Measurements from ENCODE around the gene TEX44. TPM values are rescaled to one million over a fixed set of nuclear protein-coding genes. Genes with fewer than 3 reads are reported as not detected.
A peak's percentile ranks its signal among the peaks of the same experiment; 100 is the strongest.

Gene TEX44
- total and polyA plus RNA-seq, 9 of the 15 experiments (the other 6 are each of a cell fraction or from before 2014, with no cell fraction given) = not detected

DNA sequence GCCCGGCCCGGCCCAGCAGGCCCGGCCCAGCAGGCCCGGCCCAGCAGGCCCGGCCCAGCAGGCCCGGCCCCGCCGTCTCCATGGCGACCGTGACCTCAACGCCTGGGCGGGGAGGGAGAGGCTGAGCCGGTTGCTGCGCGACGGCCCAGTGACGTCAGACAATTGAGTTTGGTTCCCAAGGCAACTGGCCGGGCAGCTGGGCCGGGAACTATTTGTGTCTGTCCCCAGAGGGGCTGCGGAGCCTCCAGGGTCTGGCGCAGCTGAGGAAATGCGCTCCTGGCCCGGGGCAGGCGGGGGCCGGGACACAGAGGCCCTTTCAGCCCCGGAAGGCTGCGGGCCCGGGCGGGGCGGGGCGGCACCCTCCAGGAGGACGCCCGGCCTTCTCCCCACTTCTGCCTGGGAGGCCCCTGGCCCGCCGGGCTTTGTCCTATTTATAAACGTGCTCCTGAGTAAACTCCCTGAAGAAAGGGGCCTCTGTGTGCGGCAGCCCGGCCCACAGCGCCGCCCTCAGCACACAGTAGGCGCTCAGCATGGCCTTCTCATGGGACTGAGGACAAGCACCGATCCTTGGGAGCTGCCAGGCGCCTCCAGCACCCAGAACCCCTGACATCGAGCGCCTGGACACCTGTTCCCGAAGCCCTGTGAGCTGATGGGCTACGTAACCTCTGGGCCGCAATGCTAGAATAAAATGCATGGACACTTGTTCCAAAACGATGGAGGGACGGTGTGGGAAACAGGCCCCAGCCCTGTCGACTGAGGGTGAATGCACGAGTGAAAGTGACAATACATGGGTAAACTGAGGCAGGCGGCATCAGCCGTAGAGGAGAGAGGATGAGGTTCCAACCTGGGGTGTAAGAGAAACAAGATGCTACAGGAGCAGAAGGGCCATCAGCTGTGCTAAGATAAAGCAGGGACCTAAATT lies 12.3 kb downstream of the TEX44 start (continued):
- TF ChIP-seq ZBTB7A (IDR thresholded peaks at IDR 0.05; ENCODE audit: borderline replicate concordance, control insufficient read depth, low read depth, low read length) (peak; percentile 28; the same call in 1 of the 2 replicates), RFX1 (IDR thresholded peaks at IDR 0.05) (peak; percentile 96), ZFX (CRISPR knock-in tag; IDR thresholded peaks at IDR 0.05) (peak; percentile 68; the same call in 1 of the 2 replicates), POLR2G (IDR thresholded peaks at IDR 0.05; ENCODE audit: low read depth, low read length) (peak; percentile 37), BMI1 (IDR thresholded peaks at IDR 0.05; ENCODE audit: low read length) (peak; percentile 90), CREB1 (IDR thresholded peaks at IDR 0.05) (peak; percentile 59), CREB1 (CRISPR knock-in tag; IDR thresholded peaks at IDR 0.05) (peak; percentile 85), JUND (IDR thresholded peaks at IDR 0.05; ENCODE audit: borderline replicate concordance, low read depth, low read length) (peak; percentile 74), JUND (tag; IDR thresholded peaks at IDR 0.05; ENCODE audit: borderline replicate concordance, low read depth, low read length) (no peak; the same call in 2 of the 3 replicates), ATF1 (CRISPR knock-in tag; IDR thresholded peaks at IDR 0.05) (no peak), ATF1 (tag; IDR thresholded peaks at IDR 0.05) (peak; percentile 94), NEUROD1 (IDR thresholded peaks at IDR 0.05; ENCODE audit: borderline replicate concordance, low read depth, low read length, partially characterized antibody) (peak; percentile 77), RCOR1 (IDR thresholded peaks at IDR 0.05; ENCODE audit: borderline replicate concordance in 1 of 2, low read depth in 2 of 2, low read length in 2 of 2) (peak in 1 of 2 experiments; percentile 15; a peak in 1 of 4 replicates), RBM22 (IDR thresholded peaks at IDR 0.05; ENCODE audit: low read depth, low read length, poor library complexity, severe bottlenecking) (peak; percentile 98), RBFOX2 (IDR thresholded peaks at IDR 0.05; ENCODE audit: low read depth, low read length) (0 out of 2 replicates have a peak, but pooled peaks have one; percentile 10), CSDE1 (IDR thresholded peaks at IDR 0.05) (peak in 1 of 2 experiments; percentile 94; a peak in 2 of 4 replicates), ZNF586 (CRISPR knock-in tag; conservative IDR thresholded peaks at IDR 0.05) (no peak), MXI1 (IDR thresholded peaks at IDR 0.05; ENCODE audit: low read depth, low read length) (peak; percentile 97), SIN3A (IDR thresholded peaks at IDR 0.05; ENCODE audit: borderline replicate concordance in 2 of 2, control insufficient read depth in 1 of 2, low read depth in 2 of 2, low read length in 2 of 2) (no peak), ATF7 (IDR thresholded peaks at IDR 0.05) (peak; percentile 95), FOXJ2 (tag; IDR thresholded peaks at IDR 0.05) (peak; percentile 94)
- TF ChIP-seq, protein P1, sequence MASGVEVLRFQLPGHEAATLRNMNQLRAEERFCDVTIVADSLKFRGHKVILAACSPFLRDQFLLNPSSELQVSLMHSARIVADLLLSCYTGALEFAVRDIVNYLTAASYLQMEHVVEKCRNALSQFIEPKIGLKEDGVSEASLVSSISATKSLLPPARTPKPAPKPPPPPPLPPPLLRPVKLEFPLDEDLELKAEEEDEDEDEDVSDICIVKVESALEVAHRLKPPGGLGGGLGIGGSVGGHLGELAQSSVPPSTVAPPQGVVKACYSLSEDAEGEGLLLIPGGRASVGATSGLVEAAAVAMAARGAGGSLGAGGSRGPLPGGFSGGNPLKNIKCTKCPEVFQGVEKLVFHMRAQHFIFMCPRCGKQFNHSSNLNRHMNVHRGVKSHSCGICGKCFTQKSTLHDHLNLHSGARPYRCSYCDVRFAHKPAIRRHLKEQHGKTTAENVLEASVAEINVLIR (CRISPR knock-in tag; IDR thresholded peaks at IDR 0.05) = peak; percentile 63; the same call in 1 of the 2 replicates
- TF ChIP-seq, protein P2, sequence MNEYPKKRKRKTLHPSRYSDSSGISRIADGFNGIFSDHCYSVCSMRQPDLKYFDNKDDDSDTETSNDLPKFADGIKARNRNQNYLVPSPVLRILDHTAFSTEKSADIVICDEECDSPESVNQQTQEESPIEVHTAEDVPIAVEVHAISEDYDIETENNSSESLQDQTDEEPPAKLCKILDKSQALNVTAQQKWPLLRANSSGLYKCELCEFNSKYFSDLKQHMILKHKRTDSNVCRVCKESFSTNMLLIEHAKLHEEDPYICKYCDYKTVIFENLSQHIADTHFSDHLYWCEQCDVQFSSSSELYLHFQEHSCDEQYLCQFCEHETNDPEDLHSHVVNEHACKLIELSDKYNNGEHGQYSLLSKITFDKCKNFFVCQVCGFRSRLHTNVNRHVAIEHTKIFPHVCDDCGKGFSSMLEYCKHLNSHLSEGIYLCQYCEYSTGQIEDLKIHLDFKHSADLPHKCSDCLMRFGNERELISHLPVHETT (CRISPR knock-in tag; conservative IDR thresholded peaks at IDR 0.05 in 1 of 2, IDR thresholded peaks at IDR 0.05 in 1 of 2) = 0 out of 4 replicates have a peak, but pooled peaks of 1 of the 2 experiments have one; percentile 30
- TF ChIP-seq, protein P3, sequence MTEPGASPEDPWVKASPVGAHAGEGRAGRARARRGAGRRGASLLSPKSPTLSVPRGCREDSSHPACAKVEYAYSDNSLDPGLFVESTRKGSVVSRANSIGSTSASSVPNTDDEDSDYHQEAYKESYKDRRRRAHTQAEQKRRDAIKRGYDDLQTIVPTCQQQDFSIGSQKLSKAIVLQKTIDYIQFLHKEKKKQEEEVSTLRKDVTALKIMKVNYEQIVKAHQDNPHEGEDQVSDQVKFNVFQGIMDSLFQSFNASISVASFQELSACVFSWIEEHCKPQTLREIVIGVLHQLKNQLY (CRISPR knock-in tag; conservative IDR thresholded peaks at IDR 0.05) = no peak
